ENCODE data around the gene MEI1. TPM values are rescaled to one million over a fixed set of nuclear protein-coding genes. Genes with fewer than 3 reads are reported as not detected.

The MEI1 gene
- total RNA-seq = 1 to 10 TPM in 1 of 6 donors, under 1 TPM in 4, not detected in 1; 0.28 to 2.3 (median 0.35) TPM
- under 1 TPM; 0.15 to 0.70 TPM for polyA plus RNA-seq

- no peaks in the 10 kb centered on the region for H3K36me3 ChIP-seq
- TF ChIP-seq CTCF (IDR thresholded peaks at IDR 0.05) = no peak
- H3K4me3 ChIP-seq = peak within 1 kb of the TSS in 1 of 4 donors; percentile 18
- peak; percentile 79 to 96 (median 90) for DNase-seq
- H3K27me3 ChIP-seq = no peaks in the 10 kb centered on the region
- ATAC-seq = peak; percentile 73 to 85 (median 81)
- 40 to 42% methylated on average over 69 of the region's 69 CpGs for WGBS, 2 donors
- no peaks in the 10 kb centered on the region for H3K9me3 ChIP-seq
- peaks cover 0 to 10% (median 0%) of the 10 kb centered on the region in 3 donors for H3K4me1 ChIP-seq
- no peak within 1 kb of the TSS for H3K27ac ChIP-seq
- intact Hi-C loops (cut with DNase I) = loop anchor here in 2 of 3 donors (5.0 to 10.0 kb wide), 2 partner anchors 243 to 245 kb away; partner anchors contain the start of gene CENPM (in 1 of the 2)
- no peak for FAIRE-seq
Observed at GRCh38 chr22:41699264-41700107, at the start of gene MEI1. Gene MEI1 (plus strand): TSS chr22:41699503. CDS start chr22:41699539, 36 bp downstream.

- no peak overlapping the region for H3K27ac ChIP-seq
- intact Hi-C loops (cut with DNase I) = no loop called here
- no peak overlapping the region for H3K4me3 ChIP-seq
- TF ChIP-seq CTCF (IDR thresholded peaks at IDR 0.05) = no peak
- 97 to 100% methylated on average over 1 of the region's 1 CpG for WGBS, 2 donors
- peaks cover 2 to 85% (median 40%) of the 10 kb centered on the region in 3 donors for H3K36me3 ChIP-seq
- ATAC-seq = no peak
- no peaks in the 10 kb centered on the region for H3K4me1 ChIP-seq
- FAIRE-seq = no peak
- no peaks in the 10 kb centered on the region for H3K27me3 ChIP-seq
- DNase-seq = no peak
- H3K9me3 ChIP-seq = no peaks in the 10 kb centered on the region
Observed at GRCh38 chr22:41650229-41650628, 49.1 kb upstream of the MEI1 start.

- no peak for DNase-seq
- Histone ChIP-seq H3K4me3 (no peak overlapping the region), H3K9me3 (no peaks in the 10 kb centered on the region), H3K36me3 (peaks cover 3 to 84% (median 42%) of the 10 kb centered on the region in 3 donors), H3K27me3 (no peaks in the 10 kb centered on the region), H3K27ac (no peak overlapping the region), H3K4me1 (no peaks in the 10 kb centered on the region)
- WGBS, 2 donors = 92 to 94% methylated on average over 11 of the region's 11 CpGs
- TF ChIP-seq CTCF (IDR thresholded peaks at IDR 0.05) = no peak
- peak in 1 of 4 donors; percentile 34 for ATAC-seq
- FAIRE-seq = no peak
- intact Hi-C loops (cut with DNase I) = no loop called here
Observed at GRCh38 chr22:41650821-41651220, 48.5 kb upstream of the MEI1 start.

DNA sequence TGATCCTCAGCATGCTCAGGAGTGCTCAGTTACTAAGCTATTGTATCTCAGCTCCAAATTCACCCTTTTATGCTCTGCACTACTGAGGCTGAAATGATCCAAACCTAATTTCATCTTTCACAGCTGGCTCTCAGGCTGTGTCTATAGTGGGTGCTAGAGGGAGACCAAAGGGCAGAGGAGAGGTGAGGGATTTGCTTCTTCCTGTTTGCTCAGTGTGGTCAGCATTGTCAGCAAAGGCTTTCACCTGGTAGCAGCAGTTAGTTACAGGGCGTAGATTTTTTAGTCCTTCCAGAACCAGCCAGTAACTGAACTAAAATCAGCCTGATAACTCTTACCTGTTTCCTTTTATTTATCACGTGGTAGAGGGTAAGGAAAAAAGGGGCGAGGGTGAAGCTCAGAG, 45.0 kb upstream of the MEI1 start:
- TF ChIP-seq CTCF (IDR thresholded peaks at IDR 0.05) = no peak
- Histone ChIP-seq H3K36me3 (peaks cover 7 to 90% (median 56%) of the 10 kb centered on the region in 3 donors), H3K9me3 (no peaks in the 10 kb centered on the region), H3K27ac (no peak overlapping the region), H3K27me3 (no peaks in the 10 kb centered on the region), H3K4me1 (no peaks in the 10 kb centered on the region), H3K4me3 (no peak overlapping the region)
- WGBS, 2 donors = 95 to 97% methylated on average over 3 of the region's 3 CpGs
- DNase-seq = no peak
- intact Hi-C loops (cut with DNase I) = no loop called here
- FAIRE-seq = no peak
- ATAC-seq = peak in 2 of 4 donors; percentile 46 to 54

- H3K9me3 ChIP-seq = no peaks in the 10 kb centered on the region
- H3K4me3 ChIP-seq = no peak overlapping the region
- 81 to 83% methylated on average over 5 of the region's 5 CpGs for WGBS, 2 donors
- TF ChIP-seq CTCF (IDR thresholded peaks at IDR 0.05) = no peak
- peak in 1 of 6 donors; percentile 2 for DNase-seq
- H3K4me1 ChIP-seq = no peaks in the 10 kb centered on the region
- no peaks in the 10 kb centered on the region for H3K27me3 ChIP-seq
- peaks cover 11 to 92% (median 54%) of the 10 kb centered on the region in 3 donors for H3K36me3 ChIP-seq
- intact Hi-C loops (cut with DNase I) = no loop called here
- FAIRE-seq = no peak
- no peak for ATAC-seq
- H3K27ac ChIP-seq = no peak overlapping the region
Observed at GRCh38 chr22:41656556-41656955, 42.7 kb upstream of the MEI1 start.

Measured in pancreas (tissue), 10 donors.